Skeletal muscle cell (primary cell): Measurements from ENCODE around the gene VAMP4.

Experiments
- DNase-seq: peaks from one replicate; pipeline ENCODE4 v3.0.0-alpha.2; 2010; ENCODE audit warnings: low read depth
- H3K4me3 ChIP-seq: 2 replicates; pipeline ENCODE4 v1.5.1; 2011; ENCODE audit warnings: low read depth, mild to moderate bottlenecking, control low read depth, low read length, moderate library complexity

VAMP4 gene

DNA sequence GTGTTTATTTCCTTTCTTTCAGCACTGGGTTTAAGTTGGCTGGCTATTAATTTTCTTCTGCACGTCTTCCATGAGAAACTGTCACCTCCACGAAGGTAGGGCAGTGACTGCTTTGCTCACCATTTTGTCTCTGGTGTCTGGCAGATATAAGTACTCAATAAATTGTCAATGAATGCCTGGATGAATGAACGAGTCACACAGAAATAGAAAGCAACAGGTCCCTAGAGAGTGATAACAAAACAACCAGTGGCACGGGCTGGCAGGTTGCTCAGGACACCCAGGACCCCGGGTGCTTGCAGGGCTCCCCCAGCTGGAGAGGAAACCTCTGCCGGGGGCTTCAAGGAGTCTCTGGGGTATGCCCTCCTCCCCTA lies 86.1 kb downstream of the VAMP4 start:
- DNase-seq = no peak
- H3K4me3 ChIP-seq = no peak overlapping the region

DNA sequence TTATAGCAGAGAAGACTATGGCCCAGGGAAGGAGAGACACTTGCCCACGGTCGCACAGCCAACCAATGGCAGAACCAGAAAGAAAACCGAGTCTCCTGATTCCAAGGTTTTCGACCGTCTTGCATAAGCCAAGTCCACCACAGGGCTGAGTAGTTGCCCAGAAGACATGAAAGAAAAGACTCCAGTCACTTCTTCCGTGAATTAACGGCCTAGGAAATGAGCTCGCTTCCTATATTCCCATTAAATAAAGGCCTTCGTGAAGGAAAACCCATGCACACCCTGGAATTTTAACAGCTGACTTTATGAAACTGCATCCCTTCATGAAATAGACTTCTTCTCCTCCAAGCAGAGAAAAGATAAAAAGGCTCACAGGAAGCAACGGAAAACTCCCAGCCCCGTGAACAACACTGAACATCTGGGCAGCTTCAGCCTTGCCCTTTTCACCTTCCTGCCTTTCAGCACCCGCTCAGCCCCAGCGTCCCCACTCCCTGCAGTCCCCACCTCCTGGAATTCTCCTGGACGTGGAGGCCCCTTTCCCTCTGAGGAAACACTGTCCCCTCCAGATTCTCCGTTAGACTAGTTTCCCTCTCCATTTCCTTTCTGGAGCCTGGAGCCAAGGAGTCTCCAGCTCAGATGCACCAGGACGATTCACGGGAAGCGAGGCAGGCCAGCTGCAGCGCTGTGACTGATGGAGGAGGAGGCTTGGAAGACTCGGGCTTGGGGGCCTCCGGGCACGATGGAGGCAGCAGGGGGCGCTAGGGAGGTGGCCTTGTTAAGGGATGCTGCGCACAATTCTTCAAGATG lies 86.7 kb downstream of the VAMP4 start:
- no peak for DNase-seq
- H3K4me3 ChIP-seq = no peak overlapping the region

DNA sequence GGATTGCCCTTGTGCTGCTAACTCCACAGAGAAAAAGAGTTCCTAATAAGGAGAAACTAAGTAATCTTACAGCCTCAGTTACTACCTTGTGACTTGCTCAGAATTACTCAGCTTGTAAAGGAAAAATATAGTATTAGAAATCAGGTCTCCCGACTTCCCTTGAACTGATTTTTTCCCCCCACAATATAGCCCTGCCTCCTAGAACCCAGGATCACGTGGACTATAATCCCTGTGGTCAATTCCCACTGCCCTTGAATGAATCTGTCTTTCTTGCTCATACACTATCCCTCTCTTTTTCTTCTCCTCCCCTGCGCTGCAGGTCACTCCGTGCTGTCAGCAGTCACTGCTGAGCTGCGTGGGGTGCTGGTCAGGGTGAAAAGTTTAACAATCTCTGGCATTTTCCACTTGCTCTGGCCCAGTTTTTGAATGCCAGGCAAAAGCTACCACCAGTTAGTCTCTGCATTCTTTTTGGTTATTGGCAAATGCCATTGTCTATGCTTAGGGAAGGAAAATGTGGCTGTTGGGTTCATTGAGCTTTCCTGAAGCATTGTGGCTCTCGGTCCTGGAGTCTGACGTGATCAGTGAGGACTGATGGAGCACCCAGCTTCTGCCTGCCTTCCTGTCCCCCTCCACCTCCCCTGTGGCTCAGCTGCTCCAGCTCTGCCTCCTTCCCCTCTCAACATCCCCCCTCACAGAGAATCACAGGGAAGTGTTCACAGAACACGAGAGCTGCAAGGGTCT lies 87.5 kb downstream of the VAMP4 start:
- H3K4me3 ChIP-seq = no peak overlapping the region
- DNase-seq = no peak

DNA sequence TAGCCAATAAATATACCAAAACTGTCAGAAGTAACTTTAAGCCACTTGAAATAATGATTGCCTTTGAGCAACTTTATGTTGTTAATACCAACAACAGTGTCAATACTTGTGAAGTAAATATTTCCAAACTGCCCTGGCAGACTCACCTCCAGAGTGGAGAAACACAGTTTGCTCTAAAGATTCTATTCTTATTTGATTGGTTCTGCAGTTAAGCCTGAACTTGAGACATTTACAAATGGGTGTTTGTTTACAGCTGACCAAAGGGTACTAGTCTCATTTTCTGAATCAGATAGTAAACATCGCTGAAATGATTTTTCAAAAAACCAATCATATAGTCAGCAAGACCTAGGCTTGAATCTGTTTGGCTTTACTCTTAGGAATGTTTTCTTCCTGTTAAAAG lies 88.1 kb downstream of the VAMP4 start:
- DNase-seq = no peak
- no peak overlapping the region for H3K4me3 ChIP-seq

DNA sequence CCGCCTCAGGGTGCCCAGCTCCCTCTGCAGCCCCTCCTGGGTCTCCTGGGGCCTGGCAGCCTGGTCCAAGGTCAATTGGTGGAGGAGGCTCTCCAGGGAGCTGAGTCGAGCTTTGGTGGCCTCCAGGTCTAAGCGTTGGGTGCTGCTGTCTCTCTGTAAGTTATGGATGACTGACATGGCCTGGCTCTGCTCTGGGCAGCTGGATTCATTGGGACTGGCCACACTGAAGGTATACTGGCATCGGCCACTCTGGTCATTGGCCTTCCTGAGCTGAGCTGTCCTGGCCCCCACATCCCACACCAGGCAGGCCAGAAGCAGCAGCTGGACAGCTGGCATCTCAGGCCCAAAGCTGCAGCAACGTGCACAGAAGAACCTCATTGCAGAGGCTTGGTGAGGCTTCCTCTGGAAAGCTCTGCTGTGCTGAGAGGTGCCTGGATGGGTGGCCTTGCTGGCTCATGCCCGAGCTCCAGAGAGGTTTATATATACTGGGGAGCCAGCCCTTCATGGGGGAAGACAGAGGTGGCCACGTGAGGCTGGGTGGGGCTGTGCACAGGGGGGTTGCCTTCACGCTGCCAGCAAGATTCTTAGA lies 89.5 kb downstream of the VAMP4 start, which contains the start of gene MYOC:
Gene MYOC, minus strand, starts transcription at position 455 of the 589 bp plus-strand sequence. Its CDS starts 77 bp downstream, at position 378.
- DNase-seq = no peak
- no peak within 1 kb of the TSS for H3K4me3 ChIP-seq
